Stimulated activated CD4-positive, alpha-beta T cell treated with anti-CD3 and anti-CD28 coated beads, TNF-alpha, amount 100 ng/mL, for 1 hour (primary cell): ENCODE data around the gene CCDC85A.

Experiments used
- DNase-seq, 3 donors: peaks; one replicate each; pipeline ENCODE4 v3.0.0-alpha.2; 2020; ENCODE audit warnings: low read depth in 3 of 3, low spot score in 1 of 3

The CCDC85A gene

GRCh38 chr2:56357655-56358295 lies 174.0 kb downstream of the CCDC85A start:
- no peak for DNase-seq

DNA sequence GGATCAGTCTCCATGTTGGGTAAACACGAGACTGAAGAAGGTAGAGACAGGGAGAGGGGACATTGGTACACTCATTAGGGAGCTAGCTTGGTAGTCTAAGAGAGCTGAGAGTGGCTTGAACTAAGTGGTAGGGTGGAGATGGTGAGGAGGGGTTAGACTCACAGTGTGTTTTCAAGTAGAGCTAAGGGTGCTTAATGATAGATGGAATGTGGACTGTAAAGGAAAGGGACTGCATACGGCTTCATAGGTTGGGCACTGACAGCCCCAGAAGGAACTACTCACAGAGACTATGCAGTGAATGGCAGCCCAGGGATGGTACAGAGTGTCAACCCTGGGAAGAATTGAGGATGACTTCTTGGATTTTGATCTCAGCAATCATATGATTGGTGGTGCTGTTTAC lies 178.1 kb downstream of the CCDC85A start:
- DNase-seq: no peak

- DNase-seq: no peak
These were observed 181.1 kb downstream of the CCDC85A start for GRCh38 chr2:56364902-56365301.

- DNase-seq: no peak
These were observed 185.5 kb downstream of the CCDC85A start for GRCh38 chr2:56369316-56369715.

GRCh38 chr2:56372071-56372656 lies 188.4 kb downstream of the CCDC85A start:
- DNase-seq: no peak

DNA sequence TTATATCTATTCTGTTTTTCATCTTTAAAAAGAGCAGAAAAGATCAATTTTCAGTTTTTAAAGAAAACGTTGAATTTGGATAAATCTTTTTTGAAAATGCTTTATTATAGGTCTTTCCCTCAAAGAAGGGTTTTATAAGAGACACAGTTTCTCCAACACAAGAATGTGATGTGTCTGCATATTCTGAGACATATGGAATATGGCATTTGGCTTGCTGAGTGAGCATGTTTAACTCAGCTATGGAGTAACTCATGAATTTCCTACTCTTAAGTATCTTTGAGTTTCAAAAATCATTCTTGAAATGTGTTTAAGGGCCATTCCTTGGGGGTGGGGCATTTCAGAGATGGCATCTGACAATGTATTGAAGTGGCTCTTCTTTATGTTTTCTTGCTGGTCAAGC lies 191.5 kb downstream of the CCDC85A start:
- no peak for DNase-seq

- DNase-seq: no peak
These were observed 193.2 kb downstream of the CCDC85A start for GRCh38 chr2:56376699-56377665.

DNA sequence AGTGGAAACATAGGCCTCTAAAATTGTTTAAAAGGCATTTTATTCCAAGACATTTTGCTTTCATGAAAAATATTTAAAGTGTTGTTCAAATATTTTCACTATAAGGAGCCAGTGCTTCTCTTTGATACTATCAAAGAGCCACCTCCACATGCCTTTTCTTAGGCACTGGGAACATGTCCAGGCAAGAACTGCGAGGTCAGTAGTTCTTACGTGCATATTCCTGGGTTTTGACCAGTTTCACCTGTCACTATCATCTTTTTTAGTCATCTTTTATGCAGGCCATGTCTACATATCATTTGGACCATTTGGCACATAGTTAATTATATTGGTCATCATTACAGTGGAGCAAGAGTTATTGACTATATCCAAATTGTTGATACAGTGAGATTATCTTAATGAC lies 195.3 kb downstream of the CCDC85A start:
- DNase-seq: no peak

GRCh38 chr2:56380861-56381260 lies 197.1 kb downstream of the CCDC85A start:
- no peak for DNase-seq

GRCh38 chr2:56382466-56382865 lies 198.7 kb downstream of the CCDC85A start:
- no peak for DNase-seq

DNA sequence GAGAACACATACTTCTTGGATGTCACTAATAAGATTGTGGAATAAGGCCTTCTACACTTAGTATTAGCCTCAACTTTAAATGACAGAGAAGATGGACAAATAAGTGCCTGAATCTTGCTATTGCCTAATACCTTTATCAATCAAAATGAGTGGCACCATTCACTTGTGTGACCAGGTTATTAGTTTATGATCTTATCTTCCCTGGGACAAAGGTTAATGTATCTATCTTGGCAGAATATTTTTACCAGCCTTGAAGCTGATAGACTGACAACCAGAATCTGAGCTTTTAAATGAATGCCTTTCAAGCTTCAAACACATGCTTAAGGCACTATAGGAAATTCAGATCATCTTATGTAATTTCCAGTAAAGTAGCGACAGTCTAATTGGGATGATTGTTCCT lies 202.9 kb downstream of the CCDC85A start:
- no peak for DNase-seq

DNA sequence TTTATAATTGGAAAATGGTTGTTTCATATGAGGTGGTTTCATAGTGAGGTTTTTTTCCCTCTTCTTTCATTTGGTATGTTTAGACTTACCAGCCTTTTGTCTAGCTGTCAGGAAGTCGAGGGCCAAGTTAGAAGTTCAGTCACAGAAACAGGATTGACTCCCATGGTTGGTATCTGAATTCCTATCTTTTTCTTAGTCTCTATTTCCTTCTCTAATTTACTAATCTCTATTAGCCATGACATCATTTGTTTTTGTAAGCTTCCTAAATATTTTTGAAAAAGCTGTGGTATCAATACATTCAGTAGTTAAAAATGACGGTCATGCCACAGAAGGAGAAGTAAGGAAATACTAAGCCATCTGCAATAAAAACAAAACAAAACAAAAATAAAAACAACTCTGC lies 206.9 kb downstream of the CCDC85A start:
- no peak for DNase-seq

GRCh38 chr2:56410140-56410539 lies 226.3 kb downstream of the CCDC85A start:
- DNase-seq: no peak

DNA sequence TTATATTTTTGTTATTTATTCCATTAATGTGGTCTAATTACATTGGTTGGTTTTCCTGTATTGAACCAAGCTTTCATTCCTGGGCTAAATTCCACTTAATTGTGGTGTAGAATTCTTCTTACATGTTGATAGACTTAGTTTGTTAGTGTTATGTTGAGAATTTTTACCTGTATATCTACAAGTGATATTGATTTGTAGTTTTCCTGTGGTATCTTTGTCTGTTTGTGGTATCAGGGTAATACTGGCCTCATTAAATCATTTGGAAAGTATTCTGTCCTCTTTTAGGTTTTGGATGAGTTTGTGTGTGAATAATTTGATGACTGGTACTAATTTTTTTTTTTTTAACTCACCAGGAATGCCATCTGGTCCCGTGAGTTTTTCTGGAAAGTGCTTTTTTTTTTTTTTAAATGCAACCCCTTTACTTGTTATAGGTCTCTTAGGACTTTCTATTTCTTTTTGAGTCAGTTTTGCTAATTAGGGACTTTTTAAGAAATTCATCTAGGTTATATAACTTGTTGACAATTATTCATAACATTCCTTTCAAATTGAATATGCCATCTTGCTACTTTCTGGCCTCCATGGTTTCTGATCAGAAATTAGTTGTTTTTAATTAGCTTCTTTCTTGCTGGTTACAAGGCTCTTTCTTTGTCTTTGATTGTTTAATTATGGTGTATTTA lies 232.8 kb downstream of the CCDC85A start:
- no peak for DNase-seq
